CD1c-positive myeloid dendritic cell (primary cell): ENCODE data around the gene MICU2.
"Not testable (repeated sequence)": the region's sequence is repeated elsewhere in the genome, so short reads cannot be mapped to it uniquely, and the experiment has no call there.

ENCODE experiments used
- DNase-seq: peaks from one replicate; pipeline ENCODE4 v3.0.0-alpha.2; 2016; ENCODE audit errors: extremely low spot score

MICU2 gene

DNA sequence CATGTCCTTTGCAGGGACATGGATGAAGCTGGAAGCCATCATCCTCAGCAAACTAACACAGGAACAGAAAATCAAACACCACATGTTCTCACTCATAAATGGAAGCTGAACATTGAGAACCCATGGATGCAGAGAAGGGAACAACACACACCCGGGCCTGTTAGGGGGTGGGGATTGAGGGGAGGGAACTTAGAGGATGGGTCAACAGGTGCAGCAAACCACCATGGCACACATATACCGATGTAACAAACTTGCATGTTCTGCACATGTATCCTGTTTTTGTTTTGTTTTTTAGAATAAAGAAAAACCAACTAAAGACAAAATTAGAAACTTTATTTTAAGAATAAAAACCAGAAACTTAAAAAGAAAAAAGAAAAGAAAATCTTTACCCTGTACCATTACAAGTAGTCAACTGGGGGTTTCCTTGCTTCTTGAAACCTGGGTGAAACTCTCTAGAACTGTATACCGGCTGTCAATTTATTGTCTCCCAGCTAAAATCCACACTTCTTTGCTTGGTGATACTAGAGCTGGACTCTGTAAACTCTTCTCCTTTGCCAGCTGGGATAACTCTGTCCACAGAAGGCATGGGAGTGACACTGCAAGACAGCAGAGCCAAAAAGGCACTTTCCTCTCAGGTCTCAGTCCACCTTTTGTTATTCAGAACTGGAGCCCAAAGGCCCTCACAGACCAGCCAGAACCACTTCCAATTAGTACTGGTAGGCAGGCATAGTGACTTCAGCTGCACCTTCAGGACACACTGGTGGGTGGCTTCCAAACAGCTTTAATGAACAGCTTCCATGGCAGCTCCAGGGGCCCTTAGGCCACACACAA lies 9.0 kb downstream of the MICU2 start:
- no peak for DNase-seq

DNA sequence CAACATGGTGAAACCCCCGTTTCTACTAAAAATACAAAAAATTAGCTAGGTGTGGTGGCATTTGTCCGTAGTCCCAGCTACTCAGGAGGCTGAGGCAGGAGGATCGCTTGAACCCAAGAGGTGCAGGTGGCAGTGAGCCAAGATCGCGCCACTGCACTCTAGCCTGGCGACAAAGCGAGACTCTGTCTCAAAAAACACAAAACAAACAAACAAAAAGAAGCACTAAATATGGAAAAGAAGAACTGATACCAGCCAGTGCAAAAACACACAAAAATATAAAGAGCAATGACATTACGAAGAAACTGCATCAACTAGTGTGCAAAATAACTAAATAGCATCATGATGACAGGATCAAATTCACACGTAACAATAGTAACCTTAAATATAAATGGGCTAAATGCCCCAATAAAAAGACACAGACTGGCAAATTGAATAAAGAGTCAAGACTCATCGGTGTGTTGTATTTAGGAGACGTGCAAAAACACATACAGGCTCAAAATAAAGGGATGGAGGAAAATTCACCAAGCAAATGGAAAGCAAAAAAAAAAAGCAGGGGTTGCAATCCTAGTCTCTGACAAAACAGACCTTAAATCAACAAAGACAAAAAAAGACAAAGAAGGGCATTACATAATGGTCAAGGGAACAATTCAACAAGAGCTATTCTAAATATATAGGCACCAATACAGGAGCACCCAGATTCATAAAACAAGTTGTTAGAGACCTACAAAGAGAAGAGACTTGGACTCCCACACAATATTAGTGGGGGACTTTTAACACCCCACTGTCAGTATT lies 13.1 kb downstream of the MICU2 start:
- DNase-seq, result not testable (repeated sequence)

DNA sequence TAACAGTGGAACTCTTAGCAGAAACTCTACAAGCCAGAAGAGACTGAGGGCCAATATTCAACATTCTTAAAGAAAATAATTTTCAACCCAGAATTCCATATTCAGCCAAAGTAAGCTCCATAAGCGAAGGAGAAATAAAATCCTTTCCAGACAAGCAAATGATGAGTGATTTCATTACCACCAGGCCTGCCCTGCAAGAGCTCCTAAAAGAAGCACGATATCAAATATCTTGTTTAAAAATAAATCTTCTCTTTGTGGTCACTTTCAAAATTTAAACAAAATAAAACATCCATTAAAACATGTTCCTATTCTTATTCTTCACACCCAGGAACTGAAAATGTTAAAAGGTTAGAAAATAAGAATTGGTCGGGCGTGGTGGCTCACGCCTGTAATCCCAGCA lies 13.7 kb downstream of the MICU2 start:
- no peak for DNase-seq

DNA sequence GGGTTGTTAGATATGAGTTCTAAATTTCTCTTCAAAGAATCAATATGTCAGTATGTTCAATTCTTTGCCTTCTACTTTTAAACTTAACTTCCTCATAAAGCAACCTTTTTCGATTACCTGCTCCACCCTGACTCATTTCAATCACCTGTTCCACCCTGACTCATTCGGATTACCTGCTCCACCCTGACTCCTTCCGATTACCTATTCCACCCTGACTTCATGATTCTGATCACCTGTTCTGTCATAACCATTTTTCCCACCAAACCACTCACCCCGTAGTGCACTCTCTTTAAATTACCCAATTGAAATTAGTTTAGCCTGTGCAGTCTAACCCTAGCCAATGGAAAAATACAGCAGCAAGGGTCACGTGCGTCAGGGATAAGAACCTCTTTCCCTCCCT lies 14.5 kb downstream of the MICU2 start:
- not testable (repeated sequence) for DNase-seq

DNA sequence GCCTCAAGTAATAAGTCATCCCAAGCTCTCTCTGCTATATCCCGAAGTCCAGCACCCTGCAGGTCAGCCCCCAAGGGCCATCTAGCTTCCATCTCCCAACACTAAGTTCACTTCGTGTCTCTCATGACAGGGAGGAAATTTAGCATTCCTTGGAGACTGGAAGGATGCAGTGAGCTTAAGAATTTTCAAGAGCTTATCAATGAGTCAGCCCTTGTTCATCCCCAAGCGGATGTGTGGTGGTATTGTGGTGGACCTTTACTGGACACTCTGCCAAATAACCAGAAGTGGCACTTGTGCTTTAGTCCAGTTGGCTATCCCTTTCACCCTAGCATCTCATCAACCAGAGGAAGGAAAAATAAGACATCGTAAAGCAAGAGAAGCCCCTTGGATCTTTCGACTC lies 15.6 kb downstream of the MICU2 start:
- not testable (repeated sequence) for DNase-seq

DNA sequence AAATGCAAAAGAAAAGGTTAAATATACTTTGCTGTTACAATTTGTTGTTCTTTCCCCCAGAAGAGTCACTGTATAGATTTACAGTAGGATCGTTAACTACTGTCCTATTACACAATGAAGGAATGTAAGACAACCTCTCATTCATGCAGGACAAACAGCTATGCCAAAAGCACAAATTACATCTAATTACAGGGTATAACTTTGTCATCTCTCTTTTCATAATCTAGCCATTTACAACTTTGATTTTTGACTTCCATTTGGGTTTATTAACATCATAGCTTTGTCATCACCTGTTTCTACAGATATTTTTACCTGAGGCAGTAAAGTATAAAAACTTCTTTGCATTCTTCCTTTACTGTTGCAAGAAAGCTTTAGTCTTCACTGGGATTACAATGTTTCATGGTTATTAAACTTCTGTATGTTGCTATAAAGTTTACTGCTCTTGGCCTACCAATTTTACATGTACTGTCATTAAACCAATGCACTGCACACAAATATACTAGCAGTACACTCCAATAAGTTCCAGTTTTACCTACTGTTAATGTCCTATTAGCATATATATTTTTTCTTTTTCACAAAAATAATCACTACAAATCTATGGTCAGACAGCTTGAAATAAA lies 18.9 kb downstream of the MICU2 start:
- DNase-seq, result no peak

DNA sequence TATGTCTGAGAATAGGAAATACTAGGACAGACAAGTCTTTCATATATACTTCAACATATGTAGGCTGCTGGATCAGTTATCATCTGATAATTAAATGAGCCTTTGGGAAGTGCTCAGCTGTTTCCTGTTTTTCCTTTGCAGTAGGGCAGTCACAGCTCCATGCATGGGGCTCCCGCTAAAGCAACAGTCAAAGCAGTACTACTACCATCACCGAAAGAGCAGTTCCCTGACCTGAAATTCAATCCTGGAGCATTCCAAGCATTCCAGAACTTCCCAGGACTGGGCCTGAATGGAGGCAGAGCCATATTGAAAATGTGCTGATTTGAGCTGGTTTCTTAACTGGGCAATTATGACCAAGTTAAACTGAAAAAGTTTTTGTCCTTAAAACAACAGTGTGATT lies 20.5 kb downstream of the MICU2 start:
- DNase-seq, result no peak

DNA sequence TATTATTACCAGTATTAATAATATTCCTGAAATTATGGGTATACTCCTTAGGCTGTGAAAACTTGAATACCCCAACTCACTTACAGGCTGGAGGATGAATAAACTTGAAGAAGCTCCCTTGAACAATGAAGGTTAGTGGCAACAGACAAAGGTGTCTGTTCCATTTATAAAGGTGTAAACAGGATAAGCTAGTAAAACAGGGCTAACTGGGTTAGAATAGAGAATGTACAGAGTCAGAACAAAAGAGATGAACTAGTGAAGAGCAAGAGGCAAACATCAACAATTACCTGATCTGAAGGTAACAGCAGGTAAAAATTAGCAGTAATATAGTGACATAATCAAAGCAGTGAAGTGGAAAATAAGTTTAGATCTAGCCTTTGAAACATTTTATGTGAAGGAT lies 23.2 kb downstream of the MICU2 start:
- DNase-seq, result no peak

DNA sequence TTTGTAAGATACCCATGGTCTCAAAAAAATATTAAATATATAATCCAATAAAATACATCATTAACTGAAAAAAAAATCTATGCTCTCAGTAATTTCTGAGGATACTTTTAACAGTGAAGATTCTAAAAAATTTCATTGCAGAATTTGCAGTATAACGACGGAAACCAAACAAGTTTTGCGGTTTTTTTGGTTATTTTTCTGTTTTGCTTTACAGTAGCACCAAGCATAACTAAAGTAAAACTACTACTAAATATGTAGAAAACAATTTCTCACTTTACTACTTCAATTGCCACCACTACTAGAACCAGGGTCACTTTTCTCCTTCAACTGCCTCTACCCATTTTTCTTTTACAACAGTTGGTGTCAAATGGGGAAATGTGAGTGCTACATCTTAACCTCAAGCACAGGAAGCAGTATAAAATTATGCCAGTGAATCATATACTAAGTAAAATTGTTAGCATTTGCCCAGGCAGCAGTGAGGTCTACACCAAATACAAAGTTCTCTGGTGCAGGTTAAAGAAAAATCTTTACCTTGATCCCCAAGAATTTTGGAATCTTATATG lies 24.1 kb downstream of the MICU2 start:
- DNase-seq, result no peak

DNA sequence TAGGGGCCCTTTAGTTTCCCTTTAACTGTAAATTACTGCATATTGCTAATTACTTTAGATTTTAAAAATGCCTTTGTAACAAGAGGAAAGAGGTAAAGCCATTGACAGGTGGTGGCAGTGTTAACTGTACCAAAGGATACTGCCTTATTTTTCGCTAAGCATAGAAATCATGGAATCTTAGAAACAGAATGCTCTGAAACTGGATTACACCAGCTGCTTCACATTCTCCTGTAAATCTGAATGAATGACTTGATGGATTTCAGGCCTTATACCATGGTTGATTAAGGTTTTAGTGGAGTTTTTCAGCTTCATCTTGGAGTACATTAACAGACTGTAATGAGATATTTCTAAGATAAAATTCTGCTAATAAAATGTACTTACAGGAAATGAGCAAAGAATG lies 25.2 kb downstream of the MICU2 start:
- DNase-seq, result no peak

DNA sequence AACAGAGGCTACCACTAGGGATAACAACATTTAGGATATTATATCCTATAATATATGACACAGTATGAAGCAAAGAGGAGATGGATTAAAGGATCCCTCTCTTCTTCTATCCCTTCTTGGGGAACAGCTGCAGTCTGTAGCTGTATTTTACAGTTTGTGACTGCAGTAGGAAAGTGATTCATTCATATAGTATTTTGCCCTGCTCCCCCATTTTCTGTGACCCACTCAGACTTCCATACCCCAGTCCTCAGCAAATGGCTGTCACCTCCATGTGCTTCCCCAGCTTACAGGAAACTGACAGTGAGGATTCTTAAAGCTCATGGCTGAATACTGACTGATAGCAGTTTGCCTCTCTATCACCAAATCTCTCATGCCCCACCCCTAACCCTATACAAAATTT lies 27.5 kb downstream of the MICU2 start:
- DNase-seq, result no peak

DNA sequence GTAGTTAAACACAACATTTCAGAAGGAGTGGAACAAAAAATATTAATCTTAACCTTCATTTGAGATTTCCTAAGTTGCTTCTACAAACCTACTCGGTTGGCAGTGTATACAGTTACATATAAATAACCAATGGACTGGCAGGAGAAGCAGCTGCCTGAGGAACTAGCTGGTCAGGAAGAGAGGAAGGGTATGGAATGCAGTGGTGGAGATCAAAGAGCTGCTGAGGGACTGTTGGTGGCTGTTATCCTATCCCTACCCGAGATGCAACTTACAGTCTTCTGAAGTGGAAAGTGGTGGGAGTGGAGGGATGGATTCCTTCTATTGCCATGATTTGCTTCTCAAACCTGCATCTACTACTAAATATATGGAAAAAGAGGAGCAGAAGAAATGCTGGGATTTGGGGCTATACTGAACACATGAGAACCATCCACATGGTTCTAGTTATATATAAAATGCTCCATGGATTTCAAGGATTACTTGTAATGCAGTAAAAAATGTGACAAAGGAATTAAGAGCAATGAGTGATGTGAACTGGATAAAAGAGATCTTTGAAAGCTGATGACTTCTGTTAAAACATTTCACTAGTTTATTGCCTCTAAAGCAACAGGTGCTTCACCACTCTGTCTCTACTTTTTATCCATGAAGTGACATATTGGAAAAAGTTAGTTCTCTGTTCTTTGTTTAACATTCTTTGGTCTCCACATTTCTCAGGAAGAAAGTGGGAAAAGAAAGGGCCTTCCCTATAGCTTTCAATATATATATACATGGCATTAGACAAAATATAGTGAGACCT lies 29.9 kb downstream of the MICU2 start:
- DNase-seq, result no peak

DNA sequence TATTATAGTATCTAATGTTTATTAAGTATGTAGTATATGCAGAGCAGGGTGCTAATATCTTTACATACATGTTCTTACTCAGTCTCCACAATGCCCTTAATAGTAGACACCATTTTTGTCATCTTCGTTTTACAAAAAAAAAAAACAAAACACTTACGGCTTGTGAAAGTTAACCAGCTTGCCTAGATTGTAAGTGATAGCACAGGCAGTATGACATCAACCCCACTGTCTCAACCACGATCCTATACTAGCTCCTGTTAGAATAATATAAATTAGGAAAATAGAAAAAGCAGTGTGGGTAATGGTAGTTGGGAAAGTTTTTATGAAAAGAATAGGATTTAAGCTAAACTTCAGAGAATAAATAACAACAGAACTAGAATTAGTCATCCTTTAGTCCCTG lies 34.3 kb downstream of the MICU2 start:
- DNase-seq, result no peak

DNA sequence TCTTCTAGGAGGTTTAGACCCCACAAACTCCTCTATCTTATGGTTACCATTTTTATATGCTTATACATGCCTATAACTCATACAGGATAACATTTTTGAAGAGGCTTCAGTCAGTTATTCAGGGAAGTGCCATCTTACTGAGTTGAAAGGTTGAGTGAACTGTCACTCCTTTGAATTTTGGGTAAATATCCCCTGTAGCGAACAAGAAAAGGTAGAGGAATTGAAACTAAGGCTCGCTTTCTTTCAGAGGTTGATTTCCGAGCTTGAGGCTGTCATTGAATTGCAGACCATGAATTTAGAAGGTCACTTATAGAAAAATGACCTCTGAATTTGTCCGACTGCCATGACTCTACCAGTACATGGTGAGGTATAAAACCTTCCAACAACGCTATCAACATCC lies 35.1 kb downstream of the MICU2 start:
- DNase-seq, result no peak

DNA sequence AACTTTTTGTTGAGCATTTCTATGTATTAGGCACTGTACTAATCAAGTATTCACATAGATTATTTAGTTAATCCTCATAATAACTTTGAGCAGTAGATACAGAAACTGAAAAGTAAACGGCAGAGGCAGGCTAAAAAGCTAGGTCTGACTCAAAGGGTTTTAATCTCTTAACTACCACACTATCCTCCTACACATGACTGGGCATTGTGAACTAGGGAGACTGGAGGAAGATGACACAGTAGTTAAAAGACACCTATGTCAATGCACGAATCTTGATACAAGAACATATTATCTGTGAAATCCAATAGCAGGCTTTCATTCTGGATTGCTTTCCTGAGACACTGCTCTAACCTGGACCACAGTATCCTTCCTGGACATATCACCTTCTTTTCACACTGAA lies 36.3 kb downstream of the MICU2 start:
- DNase-seq, result no peak

DNA sequence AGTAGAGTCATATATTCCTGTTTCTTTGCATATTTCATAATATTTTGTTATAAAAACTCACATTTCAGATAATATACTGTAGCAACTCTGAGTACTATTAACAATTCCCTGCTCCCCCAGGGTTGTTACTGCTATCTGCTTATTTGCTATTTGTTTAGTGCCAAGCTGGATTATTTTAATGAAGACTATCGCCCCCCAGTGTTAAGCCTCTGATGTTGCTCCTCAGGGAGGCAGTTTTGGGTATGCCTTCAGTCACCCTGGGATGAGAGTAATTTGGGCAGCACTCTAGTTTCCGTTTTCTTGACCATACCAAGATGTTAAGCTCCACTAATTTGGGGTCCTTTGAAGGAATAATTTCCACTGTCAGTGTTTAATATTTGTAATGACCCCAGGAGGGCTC lies 46.0 kb downstream of the MICU2 start:
- peak; percentile 11 for DNase-seq

DNA sequence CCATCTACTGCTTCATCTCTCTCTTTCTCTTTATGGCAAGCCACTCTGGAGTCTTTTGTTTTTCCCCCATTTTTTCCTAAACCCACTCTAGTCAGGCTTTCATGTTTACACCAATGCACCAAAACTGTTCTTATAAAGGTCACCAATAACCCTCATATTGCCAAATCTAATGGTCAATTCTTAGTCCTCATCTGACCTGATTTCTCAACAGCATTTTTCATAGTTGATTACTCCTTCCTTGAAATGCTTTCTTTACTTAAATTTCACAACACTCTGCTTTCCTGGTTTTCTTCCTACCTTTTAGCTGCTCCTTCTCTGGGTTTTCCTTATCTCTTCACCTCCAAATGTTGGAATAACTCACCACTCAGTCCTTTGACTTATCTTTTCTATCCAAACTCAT lies 47.9 kb downstream of the MICU2 start:
- no peak for DNase-seq

DNA sequence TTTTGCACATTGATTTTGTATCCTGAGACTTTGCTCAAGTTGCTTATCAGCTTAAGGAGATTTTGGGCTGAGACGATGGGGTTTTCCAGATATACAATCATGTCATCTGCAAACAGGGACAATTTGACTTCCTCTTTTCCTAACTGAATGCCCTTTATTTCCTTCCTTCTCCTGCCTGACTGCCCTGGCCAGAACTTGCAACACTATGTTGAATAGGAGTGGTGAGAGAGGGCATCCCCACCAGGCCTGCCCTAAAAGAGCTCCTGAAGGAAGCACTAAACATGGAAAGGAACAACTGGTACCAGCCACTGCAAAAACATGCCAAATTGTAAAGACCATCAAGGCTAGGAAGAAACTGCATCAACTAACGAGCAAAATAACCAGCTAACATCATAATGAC lies 50.7 kb downstream of the MICU2 start:
- not testable (repeated sequence) for DNase-seq

DNA sequence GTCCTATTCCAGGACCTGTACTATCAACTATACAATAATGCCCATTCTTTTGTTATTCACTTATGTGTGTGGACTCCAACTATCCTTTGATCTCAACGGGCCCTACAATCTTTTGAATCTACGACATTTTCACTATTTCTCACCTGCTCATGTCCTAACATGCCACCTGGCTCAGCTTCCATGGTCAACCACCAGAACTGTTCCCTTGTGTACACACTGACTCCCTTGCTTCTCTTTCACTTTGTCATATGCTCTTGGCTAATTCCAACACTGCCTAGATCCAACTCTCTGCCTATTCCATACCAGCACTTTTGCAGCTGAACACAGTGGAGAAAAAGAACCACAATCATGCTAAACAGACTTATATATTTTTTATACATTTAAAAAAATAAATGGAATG lies 53.1 kb downstream of the MICU2 start:
- DNase-seq, result no peak

DNA sequence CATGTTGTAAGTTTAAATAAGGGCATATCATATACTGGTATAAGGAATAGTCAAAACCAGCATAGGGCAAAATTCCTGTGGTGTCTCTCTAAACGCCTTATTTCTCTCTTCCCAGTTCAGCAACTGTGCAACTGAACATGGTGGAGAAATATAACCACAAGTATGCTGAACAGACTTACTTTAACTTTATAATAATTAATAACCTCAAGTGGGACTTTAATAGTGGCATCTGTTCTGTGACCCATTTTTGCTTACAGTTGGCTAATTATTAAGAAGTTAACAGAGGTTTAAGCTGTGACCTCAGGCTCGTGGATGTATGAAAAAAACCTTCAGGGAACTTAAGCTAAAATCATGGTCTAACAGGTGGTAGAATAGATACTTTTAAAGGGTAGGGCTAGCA lies 54.3 kb downstream of the MICU2 start:
- no peak for DNase-seq

DNA sequence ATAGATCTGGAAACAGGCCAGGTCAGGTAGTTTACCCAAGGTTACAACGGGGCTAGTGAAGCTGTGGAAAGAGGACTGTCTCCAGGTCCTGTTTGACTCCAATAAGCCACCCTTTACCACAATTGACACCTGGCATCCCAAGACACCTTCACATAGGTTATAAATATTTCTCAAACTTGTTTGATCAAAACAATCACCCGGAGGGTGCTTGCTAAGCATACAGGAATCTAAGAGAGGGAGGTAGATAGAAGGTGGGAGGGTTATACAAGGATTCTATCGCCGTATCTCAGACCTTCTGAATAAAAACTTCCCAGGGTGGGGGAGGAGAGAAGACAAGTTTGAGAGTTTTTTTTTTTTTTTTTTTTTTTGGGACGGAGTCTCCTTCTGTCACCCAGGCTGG lies 55.4 kb downstream of the MICU2 start:
- no peak for DNase-seq

DNA sequence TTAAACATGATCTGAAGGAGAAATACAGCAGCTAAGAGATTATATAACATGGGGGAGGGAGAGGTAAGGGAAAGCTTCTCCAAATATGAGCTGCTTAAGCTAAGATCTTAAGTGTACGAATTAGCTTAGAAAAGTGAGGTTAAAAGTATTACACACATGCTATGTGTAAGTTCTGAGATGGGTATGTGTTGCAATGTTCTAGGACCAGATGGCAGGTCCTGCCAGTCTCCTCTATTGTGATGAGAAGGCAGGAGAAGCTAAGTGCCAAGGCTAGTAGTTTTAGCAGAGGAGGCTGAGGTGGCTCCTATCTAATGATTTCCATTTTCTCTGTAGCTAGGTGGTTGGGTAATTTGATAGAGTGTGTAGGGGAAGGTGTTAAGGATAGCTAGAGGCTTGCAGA lies 57.6 kb downstream of the MICU2 start:
- DNase-seq, result no peak
